Measurements from ENCODE around the gene CDK14.

CDK14 gene

GRCh38 chr7:91083855-91084644 lies 487.9 kb downstream of the CDK14 start:
- TF ChIP-seq FOXP2 (optimal IDR thresholded peaks at IDR 0.05; ENCODE audit: borderline replicate concordance, extremely low read depth, extremely low read length, insufficient read depth) (no peak), REST (IDR thresholded peaks at IDR 0.05; ENCODE audit: insufficient read depth in 1 of 2, low read depth in 2 of 2, low read length in 2 of 2) (no peak), TAF1 (IDR thresholded peaks at IDR 0.05; ENCODE audit: borderline replicate concordance, insufficient read depth, low read length) (no peak), SIN3A (IDR thresholded peaks at IDR 0.05; ENCODE audit: borderline replicate concordance, insufficient read depth, low read length) (no peak), POLR2AphosphoS5 (IDR thresholded peaks at IDR 0.05; ENCODE audit: low read depth, low read length) (no peak)

DNA sequence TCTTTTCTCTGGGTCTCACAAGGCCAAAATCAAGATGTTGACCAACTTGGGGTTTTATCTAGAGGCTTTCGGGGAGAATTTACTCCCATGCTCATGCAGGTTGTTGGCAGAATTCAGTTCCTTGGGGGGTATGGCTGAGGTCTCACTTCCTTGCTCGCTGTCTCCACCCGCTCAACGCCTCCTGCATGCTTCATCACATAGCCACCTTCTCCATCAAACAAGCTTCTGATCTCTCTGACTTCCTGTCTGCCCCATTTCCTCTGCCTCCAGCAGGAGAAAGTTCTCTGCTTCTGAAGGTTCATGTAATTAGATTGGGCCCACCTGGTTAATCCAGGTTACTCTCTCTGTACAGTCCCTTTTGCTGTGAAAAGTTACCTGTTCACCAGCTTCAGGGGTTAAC lies 489.1 kb downstream of the CDK14 start:
- TF ChIP-seq POLR2AphosphoS5 (IDR thresholded peaks at IDR 0.05; ENCODE audit: low read depth, low read length) (no peak), SIN3A (IDR thresholded peaks at IDR 0.05; ENCODE audit: borderline replicate concordance, insufficient read depth, low read length) (no peak), TAF1 (IDR thresholded peaks at IDR 0.05; ENCODE audit: borderline replicate concordance, insufficient read depth, low read length) (no peak), REST (IDR thresholded peaks at IDR 0.05; ENCODE audit: insufficient read depth in 1 of 2, low read depth in 2 of 2, low read length in 2 of 2) (no peak), FOXP2 (optimal IDR thresholded peaks at IDR 0.05; ENCODE audit: borderline replicate concordance, extremely low read depth, extremely low read length, insufficient read depth) (no peak)

GRCh38 chr7:91086200-91086599 lies 490.1 kb downstream of the CDK14 start:
- TF ChIP-seq FOXP2 (optimal IDR thresholded peaks at IDR 0.05; ENCODE audit: borderline replicate concordance, extremely low read depth, extremely low read length, insufficient read depth) (no peak), SIN3A (IDR thresholded peaks at IDR 0.05; ENCODE audit: borderline replicate concordance, insufficient read depth, low read length) (no peak), POLR2AphosphoS5 (IDR thresholded peaks at IDR 0.05; ENCODE audit: low read depth, low read length) (no peak), REST (IDR thresholded peaks at IDR 0.05; ENCODE audit: insufficient read depth in 1 of 2, low read depth in 2 of 2, low read length in 2 of 2) (no peak), TAF1 (IDR thresholded peaks at IDR 0.05; ENCODE audit: borderline replicate concordance, insufficient read depth, low read length) (no peak)

- TF ChIP-seq FOXP2 (optimal IDR thresholded peaks at IDR 0.05; ENCODE audit: borderline replicate concordance, extremely low read depth, extremely low read length, insufficient read depth) (no peak), REST (IDR thresholded peaks at IDR 0.05; ENCODE audit: insufficient read depth in 1 of 2, low read depth in 2 of 2, low read length in 2 of 2) (no peak), TAF1 (IDR thresholded peaks at IDR 0.05; ENCODE audit: borderline replicate concordance, insufficient read depth, low read length) (no peak), POLR2AphosphoS5 (IDR thresholded peaks at IDR 0.05; ENCODE audit: low read depth, low read length) (no peak), SIN3A (IDR thresholded peaks at IDR 0.05; ENCODE audit: borderline replicate concordance, insufficient read depth, low read length) (no peak)
Measured at GRCh38 chr7:91088156-91088555, 492.0 kb downstream of the CDK14 start.

Data from PFSK-1 (cell line).